Measurements from ENCODE around the gene CAVIN1. TPM values are rescaled to one million over a fixed set of nuclear protein-coding genes. Genes with fewer than 3 reads are reported as not detected.
"Not testable (repeated sequence)": the region's sequence is repeated elsewhere in the genome, so short reads cannot be mapped to it uniquely, and the experiment has no call there.

CAVIN1 gene
- total and polyA plus RNA-seq, 2 experiments from 2014 or later = 666 to 1,102 TPM

- no peak overlapping the region for H3K27ac ChIP-seq
- H3K79me2 ChIP-seq (ENCODE audit: insufficient read depth) = peaks cover 100% of the 10 kb centered on the region
- in situ Hi-C loops (cut with MboI) = no loop called here
- no peaks in the 10 kb centered on the region for H3K27me3 ChIP-seq (replicated peaks; ENCODE audit: insufficient read depth)
- TF ChIP-seq EZH2phosphoT487 (IDR thresholded peaks at IDR 0.05; ENCODE audit: insufficient read depth, low read depth) (no peak), EZH2 (IDR thresholded peaks at IDR 0.05; ENCODE audit: insufficient read depth, poor library complexity, severe bottlenecking) (no peak)
- H3K9me3 ChIP-seq (ENCODE audit: low read depth) = no peaks in the 10 kb centered on the region
- no peak overlapping the region for H3K4me2 ChIP-seq (ENCODE audit: unreplicated experiment)
- H3K9ac ChIP-seq = no peak overlapping the region
- DNase-seq = no peak
- WGBS, 2 experiments (ENCODE audit: low coverage in 1 of 2, low lambda C conversion rate in 2 of 2, missing lambda C conversion rate in 2 of 2) = 35 to 36% methylated on average over 2 of the region's 2 CpGs
- no peak overlapping the region for H3K4me3 ChIP-seq
- no peaks in the 10 kb centered on the region for H3K9me2 ChIP-seq (ENCODE audit: insufficient read depth)
- H4K20me1 ChIP-seq (ENCODE audit: insufficient read depth) = peaks cover 25% of the 10 kb centered on the region
- H2AFZ ChIP-seq = no peak overlapping the region
- no peaks in the 10 kb centered on the region for H3K36me3 ChIP-seq (ENCODE audit: low read depth)
- peaks cover 38% of the 10 kb centered on the region for H3F3A ChIP-seq (ENCODE audit: insufficient read depth)
- peaks cover 30% of the 10 kb centered on the region for H3K4me1 ChIP-seq (ENCODE audit: insufficient read depth)
Measured at GRCh38 chr17:42361781-42362186, 61.3 kb downstream of the CAVIN1 start.

DNA sequence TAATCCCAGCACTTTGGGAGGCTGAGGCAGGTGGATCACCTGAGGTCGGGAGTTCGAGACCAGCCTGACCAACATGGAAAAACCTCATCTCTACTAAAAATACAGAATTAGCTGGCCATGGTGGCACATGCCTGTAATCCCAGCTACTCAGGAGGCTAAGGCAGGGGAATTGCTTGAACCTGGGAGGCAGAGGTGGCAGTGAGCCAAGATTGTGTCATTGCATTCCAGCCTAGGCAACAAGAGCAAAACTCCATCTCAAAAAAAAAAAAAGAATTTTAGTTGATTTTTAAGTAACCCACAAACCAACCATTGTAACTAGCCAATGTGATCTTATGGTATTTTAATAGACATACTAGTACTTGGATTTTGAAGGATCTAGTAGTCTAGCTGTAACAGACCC lies 62.7 kb downstream of the CAVIN1 start:
- H3K9me2 ChIP-seq (ENCODE audit: insufficient read depth); DNase-seq; H3K27me3 ChIP-seq (replicated peaks; ENCODE audit: insufficient read depth); H3K9ac ChIP-seq; H2AFZ ChIP-seq; H3K4me2 ChIP-seq (ENCODE audit: unreplicated experiment); H3K27ac ChIP-seq; H3K9me3 ChIP-seq (ENCODE audit: low read depth); in situ Hi-C loops (cut with MboI); H3K36me3 ChIP-seq (ENCODE audit: low read depth); H3K4me3 ChIP-seq: not testable (repeated sequence)
- H3F3A ChIP-seq (ENCODE audit: insufficient read depth) = peaks cover 34% of the 10 kb centered on the region
- H3K4me1 ChIP-seq (ENCODE audit: insufficient read depth) = peaks cover 33% of the 10 kb centered on the region
- peaks cover 28% of the 10 kb centered on the region for H4K20me1 ChIP-seq (ENCODE audit: insufficient read depth)
- H3K79me2 ChIP-seq (ENCODE audit: insufficient read depth) = peaks cover 100% of the 10 kb centered on the region
- WGBS, 2 experiments (ENCODE audit: low coverage in 1 of 2, low lambda C conversion rate in 2 of 2, missing lambda C conversion rate in 2 of 2) = 86 to 93% methylated on average over 2 of the region's 2 CpGs

GRCh38 chr17:42359133-42359532 lies 63.9 kb downstream of the CAVIN1 start:
- Histone ChIP-seq H3K27ac (no peak overlapping the region), H3K9me3 (ENCODE audit: low read depth) (no peaks in the 10 kb centered on the region), H4K20me1 (ENCODE audit: insufficient read depth) (peaks cover 26% of the 10 kb centered on the region), H3K4me3 (no peak overlapping the region), H3F3A (ENCODE audit: insufficient read depth) (peaks cover 30% of the 10 kb centered on the region), H3K9me2 (ENCODE audit: insufficient read depth) (no peaks in the 10 kb centered on the region), H2AFZ (no peak overlapping the region), H3K36me3 (ENCODE audit: low read depth) (no peaks in the 10 kb centered on the region), H3K9ac (no peak overlapping the region), H3K4me2 (ENCODE audit: unreplicated experiment) (no peak overlapping the region), H3K27me3 (replicated peaks; ENCODE audit: insufficient read depth) (no peaks in the 10 kb centered on the region), H3K79me2 (ENCODE audit: insufficient read depth) (peaks cover 100% of the 10 kb centered on the region), H3K4me1 (ENCODE audit: insufficient read depth) (peaks cover 33% of the 10 kb centered on the region)
- TF ChIP-seq EZH2 (IDR thresholded peaks at IDR 0.05; ENCODE audit: insufficient read depth, poor library complexity, severe bottlenecking) (no peak), EZH2phosphoT487 (IDR thresholded peaks at IDR 0.05; ENCODE audit: insufficient read depth, low read depth) (no peak)
- no peak for DNase-seq
- in situ Hi-C loops (cut with MboI) = no loop called here
- 97 to 98% methylated on average over 6 to 7 of the region's 7 CpGs for WGBS, 2 experiments (ENCODE audit: low coverage in 1 of 2, low lambda C conversion rate in 2 of 2, missing lambda C conversion rate in 2 of 2)

DNA sequence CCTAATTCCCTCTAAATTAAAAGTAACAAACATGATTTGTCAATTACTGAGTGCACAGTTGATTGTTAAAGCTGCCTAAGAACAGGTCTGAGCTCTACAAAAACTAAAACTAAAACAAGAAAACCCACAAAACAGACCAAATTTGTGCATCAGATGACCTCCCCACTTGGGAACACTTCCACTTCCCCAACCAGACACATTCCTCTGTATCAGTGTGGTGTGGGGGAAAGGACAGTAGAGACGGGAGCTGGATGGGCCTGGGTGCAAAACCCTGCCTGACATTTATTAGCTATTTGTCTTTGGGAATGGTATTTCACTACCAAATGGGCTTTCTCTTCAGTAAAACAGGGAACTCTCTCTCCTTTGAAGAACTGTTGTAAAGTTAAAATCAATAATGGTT lies 64.6 kb downstream of the CAVIN1 start:
- Histone ChIP-seq H3K9me2 (ENCODE audit: insufficient read depth) (no peaks in the 10 kb centered on the region), H3K4me3 (no peak overlapping the region), H3K36me3 (ENCODE audit: low read depth) (no peaks in the 10 kb centered on the region), H3K9ac (no peak overlapping the region), H3K4me2 (ENCODE audit: unreplicated experiment) (no peak overlapping the region), H4K20me1 (ENCODE audit: insufficient read depth) (peaks cover 26% of the 10 kb centered on the region), H3K79me2 (ENCODE audit: insufficient read depth) (peaks cover 100% of the 10 kb centered on the region), H2AFZ (no peak overlapping the region), H3K27ac (no peak overlapping the region), H3K4me1 (ENCODE audit: insufficient read depth) (peaks cover 27% of the 10 kb centered on the region), H3K27me3 (replicated peaks; ENCODE audit: insufficient read depth) (no peaks in the 10 kb centered on the region), H3K9me3 (ENCODE audit: low read depth) (no peaks in the 10 kb centered on the region), H3F3A (ENCODE audit: insufficient read depth) (peaks cover 28% of the 10 kb centered on the region)
- TF ChIP-seq EZH2phosphoT487 (IDR thresholded peaks at IDR 0.05; ENCODE audit: insufficient read depth, low read depth) = no peak
- no peak for TF ChIP-seq EZH2 (IDR thresholded peaks at IDR 0.05; ENCODE audit: insufficient read depth, poor library complexity, severe bottlenecking)
- 80% methylated on average over 1 of the region's 1 CpG for WGBS, 2 experiments (ENCODE audit: low coverage in 1 of 2, low lambda C conversion rate in 2 of 2, missing lambda C conversion rate in 2 of 2)
- in situ Hi-C loops (cut with MboI) = no loop called here
- DNase-seq = no peak
